Measurements from ENCODE around the gene CCDC154. TPM values are rescaled to one million over a fixed set of nuclear protein-coding genes. Genes with fewer than 3 reads are reported as not detected.

CCDC154 gene
- total and polyA plus RNA-seq, 2 donors (not counting 3 experiments of a cell fraction or from before 2014, with no cell fraction given): 0.65 to 0.75 TPM

DNA sequence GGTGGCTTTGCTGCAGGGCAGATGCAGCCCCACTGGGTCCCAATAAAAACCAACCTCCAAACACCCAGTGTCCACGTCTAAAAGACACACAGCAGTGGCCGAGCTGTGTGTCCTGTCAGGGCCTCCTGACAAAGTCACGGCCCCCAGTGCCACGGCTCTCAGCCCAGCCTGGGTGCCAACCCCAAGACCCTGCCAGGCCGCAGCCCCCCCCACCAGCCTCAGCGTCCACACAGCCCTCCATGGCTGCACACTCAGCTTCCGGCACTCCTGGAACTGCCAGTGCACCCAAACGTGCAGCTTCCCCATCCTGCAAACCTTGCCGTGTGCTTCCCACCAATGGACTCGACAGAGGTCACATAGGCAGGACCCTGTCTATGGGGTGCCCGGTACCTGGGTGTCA, 3.6 kb upstream of the CCDC154 start:
- ChIA-PET POLR2A (no interaction called here), CTCF (no interaction called here)
- H3K4me1 ChIP-seq (ENCODE audit: control insufficient read depth, extremely low read depth, insufficient read depth, low read length): no peaks in the 10 kb centered on the region
- TF ChIP-seq POLR2AphosphoS5 (IDR thresholded peaks at IDR 0.05; ENCODE audit: insufficient read depth, low read depth, low read length) (no peak), POLR2A (IDR thresholded peaks at IDR 0.05; ENCODE audit: low read depth, low read length) (no peak), EZH2 (IDR thresholded peaks at IDR 0.05; ENCODE audit: borderline replicate concordance, low read depth, low read length, severe bottlenecking) (no peak), JUN (IDR thresholded peaks at IDR 0.05; ENCODE audit: borderline replicate concordance, insufficient read depth, insufficient read length, low read depth) (no peak), MYC (IDR thresholded peaks at IDR 0.05; ENCODE audit: low read depth, low read length) (no peak), FOS (IDR thresholded peaks at IDR 0.05; ENCODE audit: borderline replicate concordance, insufficient read depth, low read length) (no peak), GATA2 (IDR thresholded peaks at IDR 0.05; ENCODE audit: insufficient read depth, insufficient read length, low read depth, low read length) (no peak)
- TF ChIP-seq, protein P1, sequence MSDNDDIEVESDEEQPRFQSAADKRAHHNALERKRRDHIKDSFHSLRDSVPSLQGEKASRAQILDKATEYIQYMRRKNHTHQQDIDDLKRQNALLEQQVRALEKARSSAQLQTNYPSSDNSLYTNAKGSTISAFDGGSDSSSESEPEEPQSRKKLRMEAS (IDR thresholded peaks at IDR 0.05; ENCODE audit: insufficient read depth, insufficient read length): no peak
- TF ChIP-seq, protein P2, sequence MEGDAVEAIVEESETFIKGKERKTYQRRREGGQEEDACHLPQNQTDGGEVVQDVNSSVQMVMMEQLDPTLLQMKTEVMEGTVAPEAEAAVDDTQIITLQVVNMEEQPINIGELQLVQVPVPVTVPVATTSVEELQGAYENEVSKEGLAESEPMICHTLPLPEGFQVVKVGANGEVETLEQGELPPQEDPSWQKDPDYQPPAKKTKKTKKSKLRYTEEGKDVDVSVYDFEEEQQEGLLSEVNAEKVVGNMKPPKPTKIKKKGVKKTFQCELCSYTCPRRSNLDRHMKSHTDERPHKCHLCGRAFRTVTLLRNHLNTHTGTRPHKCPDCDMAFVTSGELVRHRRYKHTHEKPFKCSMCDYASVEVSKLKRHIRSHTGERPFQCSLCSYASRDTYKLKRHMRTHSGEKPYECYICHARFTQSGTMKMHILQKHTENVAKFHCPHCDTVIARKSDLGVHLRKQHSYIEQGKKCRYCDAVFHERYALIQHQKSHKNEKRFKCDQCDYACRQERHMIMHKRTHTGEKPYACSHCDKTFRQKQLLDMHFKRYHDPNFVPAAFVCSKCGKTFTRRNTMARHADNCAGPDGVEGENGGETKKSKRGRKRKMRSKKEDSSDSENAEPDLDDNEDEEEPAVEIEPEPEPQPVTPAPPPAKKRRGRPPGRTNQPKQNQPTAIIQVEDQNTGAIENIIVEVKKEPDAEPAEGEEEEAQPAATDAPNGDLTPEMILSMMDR (IDR thresholded peaks at IDR 0.05; ENCODE audit: extremely low read depth in 1 of 2, insufficient read depth in 1 of 2, low read depth in 1 of 2, low read length in 2 of 2): no peak
- intact Hi-C loops (cut with micrococcal nuclease) (no loop called here), dilution Hi-C loops (cut with MboI; ENCODE audit: extremely low pct_ligation_motif_present, low sequenced_read_pairs) (no loop called here)
- FAIRE-seq: no peak
- no peak overlapping the region for H3K27ac ChIP-seq (ENCODE audit: insufficient read depth, low read depth, low read length)
- no peaks in the 10 kb centered on the region for H3K27me3 ChIP-seq (ENCODE audit: control insufficient read depth in 2 of 2, insufficient read depth in 2 of 2, low read length in 2 of 2)
- DNase-seq (ENCODE audit: low read depth, low spot score): no peak
- no peak overlapping the region for H3K4me2 ChIP-seq (ENCODE audit: insufficient read depth, low read length)
- no TSS peak for BruUV-seq (replicated peaks)
- H3K9me3 ChIP-seq (replicated peaks; ENCODE audit: control insufficient read depth, insufficient read depth, low read length): no peaks in the 10 kb centered on the region
- peaks cover 0 to 32% of the 10 kb centered on the region in 2 experiments for H3K36me3 ChIP-seq (ENCODE audit: control insufficient read depth in 2 of 2, extremely low read depth in 1 of 2, insufficient read depth in 2 of 2, low read length in 2 of 2)
- H4K20me1 ChIP-seq (replicated peaks; ENCODE audit: control insufficient read depth, extremely low read depth, insufficient read depth, low read length): no peaks in the 10 kb centered on the region
- no peaks in the 10 kb centered on the region for H3K9me1 ChIP-seq (replicated peaks; ENCODE audit: control insufficient read depth, extremely low read depth, insufficient read depth, low read length)
- H3K79me2 ChIP-seq (ENCODE audit: control insufficient read depth, insufficient read depth, low read length): no peaks in the 10 kb centered on the region
- no peak overlapping the region for H3K9ac ChIP-seq (replicated peaks; ENCODE audit: extremely low read depth, insufficient read depth, low read length)
- H2AFZ ChIP-seq (ENCODE audit: low read depth, low read length): no peak overlapping the region
- no peak overlapping the region for H3K4me3 ChIP-seq (replicated peaks in 1 of 3; ENCODE audit: insufficient read depth in 1 of 3, low read depth in 1 of 3, low read length in 3 of 3)

All from endothelial cell of umbilical vein (primary cell).